HG03175 (cell line): ENCODE data around the gene SEC23A.
"Not testable (repeated sequence)": the region's sequence is repeated elsewhere in the genome, so short reads cannot be mapped to it uniquely, and the experiment has no call there.

ENCODE experiments used
- ATAC-seq: cut with Tn5 transposase; IDR thresholded peaks from one replicate; pipeline ENCODE4 v1.9.1; 2021; ENCODE audit warnings: mild to moderate bottlenecking, moderate library complexity; ENCODE audit not compliant: unreplicated experiment

SEC23A gene

GRCh38 chr14:39034481-39035296, 68.3 kb downstream of the SEC23A start:
- ATAC-seq: no peak

- ATAC-seq: no peak
Observed at GRCh38 chr14:39033371-39033770, 69.7 kb downstream of the SEC23A start.

GRCh38 chr14:39030209-39030608, 72.8 kb downstream of the SEC23A start:
- no peak for ATAC-seq

- no peak for ATAC-seq
Observed at GRCh38 chr14:39029789-39030188, 73.2 kb downstream of the SEC23A start.

GRCh38 chr14:39028620-39029019, 74.4 kb downstream of the SEC23A start:
- ATAC-seq: no peak

GRCh38 chr14:39025810-39026627, 77.0 kb downstream of the SEC23A start:
- no peak for ATAC-seq

- no peak for ATAC-seq
Observed at GRCh38 chr14:39025250-39025809, 77.7 kb downstream of the SEC23A start.

- ATAC-seq: no peak
Observed at GRCh38 chr14:39023939-39024871, 78.8 kb downstream of the SEC23A start.

GRCh38 chr14:39017096-39018016, 85.7 kb downstream of the SEC23A start:
- ATAC-seq: not testable (repeated sequence)

- ATAC-seq: no peak
Observed at GRCh38 chr14:39016733-39017095, 86.3 kb downstream of the SEC23A start.

- no peak for ATAC-seq
Observed at GRCh38 chr14:39015964-39016577, 87.0 kb downstream of the SEC23A start.

GRCh38 chr14:39015360-39015961, 87.6 kb downstream of the SEC23A start:
- peak; percentile 87 for ATAC-seq

GRCh38 chr14:39014460-39014859, 88.6 kb downstream of the SEC23A start:
- ATAC-seq: no peak

- ATAC-seq: not testable (repeated sequence)
Observed at GRCh38 chr14:39008965-39009364, 94.1 kb downstream of the SEC23A start.

- ATAC-seq: no peak
Observed at GRCh38 chr14:39006721-39007410, 96.2 kb downstream of the SEC23A start.

GRCh38 chr14:39005044-39005880, 97.8 kb downstream of the SEC23A start:
- ATAC-seq: no peak

- no peak for ATAC-seq
Observed at GRCh38 chr14:38999949-39000348, 103.1 kb downstream of the SEC23A start.
